ENCODE data around the gene LSR. TPM values are rescaled to one million over a fixed set of nuclear protein-coding genes. Genes with fewer than 3 reads are reported as not detected.

The LSR gene
- total and polyA plus RNA-seq, 8 donors: 50.6 to 130 (median 61.4) TPM

DNA sequence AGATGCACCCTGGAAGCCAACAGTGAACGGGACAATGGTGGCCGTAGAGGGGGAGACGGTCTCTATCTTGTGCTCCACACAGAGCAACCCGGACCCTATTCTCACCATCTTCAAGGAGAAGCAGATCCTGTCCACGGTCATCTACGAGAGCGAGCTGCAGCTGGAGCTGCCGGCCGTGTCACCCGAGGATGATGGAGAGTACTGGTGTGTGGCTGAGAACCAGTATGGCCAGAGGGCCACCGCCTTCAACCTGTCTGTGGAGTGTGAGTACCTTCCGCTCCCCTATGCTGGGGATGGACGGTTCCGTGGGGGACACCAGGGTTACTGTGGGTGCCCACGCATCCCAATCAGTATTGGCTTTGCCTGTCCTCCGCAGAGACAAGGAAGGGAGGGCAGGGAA lies 53.6 kb downstream of the LSR start:
- DNase-seq (peak in 1 of 4 donors; percentile 50), ATAC-seq (no peak)
- H3K9me3 ChIP-seq: no peaks in the 10 kb centered on the region
- no peak overlapping the region for H3K27ac ChIP-seq
- no peak overlapping the region for H3K4me3 ChIP-seq
- H3K4me1 ChIP-seq: peaks cover 0 to 9% of the 10 kb centered on the region in 2 donors
- H3K36me3 ChIP-seq: no peaks in the 10 kb centered on the region
- intact Hi-C loops (cut with DNase I): no loop called here
- peaks cover 0 to 19% of the 10 kb centered on the region in 2 donors for H3K27me3 ChIP-seq
- TF ChIP-seq, protein P1, sequence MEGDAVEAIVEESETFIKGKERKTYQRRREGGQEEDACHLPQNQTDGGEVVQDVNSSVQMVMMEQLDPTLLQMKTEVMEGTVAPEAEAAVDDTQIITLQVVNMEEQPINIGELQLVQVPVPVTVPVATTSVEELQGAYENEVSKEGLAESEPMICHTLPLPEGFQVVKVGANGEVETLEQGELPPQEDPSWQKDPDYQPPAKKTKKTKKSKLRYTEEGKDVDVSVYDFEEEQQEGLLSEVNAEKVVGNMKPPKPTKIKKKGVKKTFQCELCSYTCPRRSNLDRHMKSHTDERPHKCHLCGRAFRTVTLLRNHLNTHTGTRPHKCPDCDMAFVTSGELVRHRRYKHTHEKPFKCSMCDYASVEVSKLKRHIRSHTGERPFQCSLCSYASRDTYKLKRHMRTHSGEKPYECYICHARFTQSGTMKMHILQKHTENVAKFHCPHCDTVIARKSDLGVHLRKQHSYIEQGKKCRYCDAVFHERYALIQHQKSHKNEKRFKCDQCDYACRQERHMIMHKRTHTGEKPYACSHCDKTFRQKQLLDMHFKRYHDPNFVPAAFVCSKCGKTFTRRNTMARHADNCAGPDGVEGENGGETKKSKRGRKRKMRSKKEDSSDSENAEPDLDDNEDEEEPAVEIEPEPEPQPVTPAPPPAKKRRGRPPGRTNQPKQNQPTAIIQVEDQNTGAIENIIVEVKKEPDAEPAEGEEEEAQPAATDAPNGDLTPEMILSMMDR (IDR thresholded peaks at IDR 0.05): no peak

DNA sequence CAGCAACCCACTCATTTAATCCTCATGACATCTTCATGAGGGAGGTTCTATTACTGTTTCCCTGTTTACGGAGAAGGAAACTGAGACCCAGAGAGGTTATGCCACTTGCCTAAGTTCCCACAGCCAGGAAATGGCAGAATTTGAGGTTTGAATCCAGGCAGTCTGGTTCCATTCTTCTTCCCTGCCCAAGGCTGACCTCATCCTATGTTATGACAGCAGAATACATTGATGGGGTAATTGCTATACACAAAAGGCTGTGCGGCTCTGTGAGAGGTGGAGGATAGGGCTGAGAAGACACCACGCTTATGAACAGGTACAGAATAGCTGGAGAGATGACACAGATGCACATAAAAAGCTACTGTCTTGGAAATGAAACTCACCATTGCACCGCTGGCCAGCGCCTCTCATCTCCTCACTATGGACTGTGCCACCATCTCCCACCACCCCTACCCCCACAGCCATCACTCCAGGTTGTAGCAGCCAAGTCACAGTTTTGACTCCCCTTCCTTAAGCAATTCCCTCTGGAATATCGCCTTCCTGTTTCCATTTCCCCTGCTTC lies 54.6 kb downstream of the LSR start:
- no peaks in the 10 kb centered on the region for H3K9me3 ChIP-seq
- no peaks in the 10 kb centered on the region for H3K36me3 ChIP-seq
- H3K4me1 ChIP-seq: peaks cover 0 to 9% of the 10 kb centered on the region in 2 donors
- H3K27ac ChIP-seq: no peak overlapping the region
- TF ChIP-seq, protein P1 (IDR thresholded peaks at IDR 0.05): no peak
- H3K27me3 ChIP-seq: peaks cover 0 to 19% of the 10 kb centered on the region in 2 donors
- intact Hi-C loops (cut with DNase I): no loop called here
- H3K4me3 ChIP-seq: no peak overlapping the region
- ATAC-seq (no peak), DNase-seq (peak in 1 of 4 donors; percentile 4)

DNA sequence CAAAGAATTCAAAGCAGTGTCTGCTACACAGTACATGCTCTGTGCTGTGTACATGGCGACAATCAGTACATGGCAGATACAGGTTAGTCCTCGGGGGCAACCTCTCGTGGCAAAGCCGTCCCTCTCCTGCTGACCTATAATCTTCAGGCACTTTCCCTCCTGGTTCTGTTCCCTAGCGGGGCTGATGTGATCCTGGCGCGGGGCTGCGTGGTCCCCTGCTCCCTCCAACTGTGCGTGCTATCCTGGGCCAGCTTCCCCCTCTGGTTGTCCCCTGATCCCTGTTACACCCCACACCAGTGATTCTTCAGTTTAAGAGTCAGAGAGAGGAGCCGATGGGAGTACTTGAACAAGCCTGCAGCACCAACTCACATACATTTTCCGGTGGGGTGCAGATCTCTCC lies 55.2 kb downstream of the LSR start:
- H3K36me3 ChIP-seq: no peaks in the 10 kb centered on the region
- peaks cover 0 to 18% of the 10 kb centered on the region in 2 donors for H3K27me3 ChIP-seq
- ATAC-seq: no peak
- TF ChIP-seq, protein P1 (IDR thresholded peaks at IDR 0.05): no peak
- H3K9me3 ChIP-seq: no peaks in the 10 kb centered on the region
- DNase-seq: peak in 1 of 4 donors; percentile 28
- no peak overlapping the region for H3K27ac ChIP-seq
- peaks cover 0 to 9% of the 10 kb centered on the region in 2 donors for H3K4me1 ChIP-seq
- intact Hi-C loops (cut with DNase I): no loop called here
- no peak overlapping the region for H3K4me3 ChIP-seq

DNA sequence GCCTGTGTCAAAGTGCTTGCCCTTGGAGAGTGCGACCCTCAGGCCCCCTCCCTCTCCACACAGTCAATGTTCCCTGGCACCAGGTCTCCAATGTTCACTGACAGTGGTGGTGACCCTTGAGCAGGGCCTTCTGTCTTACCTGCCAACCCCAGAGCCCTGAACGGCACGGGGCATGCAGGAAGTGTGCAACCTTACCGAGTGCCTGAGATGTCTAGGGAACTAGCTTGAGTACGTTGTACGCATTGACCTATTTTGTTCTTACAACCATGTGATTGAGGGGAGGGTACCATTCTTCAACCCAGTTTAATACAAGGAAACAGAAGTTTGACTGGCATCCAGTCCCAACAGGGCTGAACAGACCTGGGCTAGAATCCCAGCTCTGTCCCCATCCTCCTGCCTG lies 56.4 kb downstream of the LSR start:
- peak in 1 of 4 donors; percentile 39 for DNase-seq
- H3K4me1 ChIP-seq: peaks cover 0 to 9% of the 10 kb centered on the region in 2 donors
- no peaks in the 10 kb centered on the region for H3K36me3 ChIP-seq
- no peaks in the 10 kb centered on the region for H3K9me3 ChIP-seq
- TF ChIP-seq, protein P1 (IDR thresholded peaks at IDR 0.05): no peak
- H3K27me3 ChIP-seq: peaks cover 0 to 8% of the 10 kb centered on the region in 2 donors
- intact Hi-C loops (cut with DNase I): no loop called here
- H3K4me3 ChIP-seq: no peak overlapping the region
- H3K27ac ChIP-seq: no peak overlapping the region
- ATAC-seq: no peak

DNA sequence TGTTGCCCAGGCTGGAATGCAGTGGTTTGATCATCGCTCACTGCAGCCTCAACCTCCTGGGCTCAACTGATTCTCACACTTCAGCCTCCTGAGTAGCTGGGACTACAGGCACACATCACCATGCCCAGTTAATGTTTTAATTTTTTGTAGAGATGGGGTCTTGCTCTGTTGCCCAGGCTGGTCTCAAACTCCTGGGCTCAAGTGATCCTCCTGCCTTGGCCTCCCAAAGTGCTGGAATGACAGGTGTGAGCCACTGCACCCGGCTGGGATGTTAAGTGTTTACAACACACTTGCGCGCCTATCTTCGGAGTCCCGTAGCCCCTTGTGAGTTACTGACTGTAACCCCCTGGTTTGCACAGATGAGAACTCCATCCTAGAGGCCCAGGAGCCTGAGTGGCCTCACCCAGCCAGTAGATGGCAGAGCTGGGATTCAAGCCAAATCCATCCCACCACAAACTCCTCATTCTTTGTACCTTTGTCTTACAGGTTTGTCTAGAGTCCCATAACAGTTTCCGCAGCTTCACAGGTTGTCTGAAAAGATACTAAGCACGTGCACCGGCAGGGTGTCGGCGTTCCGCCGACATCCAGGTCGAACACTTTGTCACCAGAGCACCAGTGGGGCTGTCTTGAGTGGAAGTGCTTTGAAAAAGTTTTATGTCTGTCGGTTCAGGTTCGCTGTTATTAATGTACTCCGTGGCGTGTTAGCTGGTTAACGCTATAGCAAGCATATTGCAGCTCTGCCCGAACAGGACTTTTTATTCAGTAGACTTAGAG lies 57.9 kb downstream of the LSR start:
- Histone ChIP-seq H3K27ac (no peak overlapping the region), H3K36me3 (no peaks in the 10 kb centered on the region), H3K4me3 (no peak overlapping the region), H3K9me3 (no peaks in the 10 kb centered on the region), H3K4me1 (peaks cover 0 to 9% of the 10 kb centered on the region in 2 donors), H3K27me3 (peaks cover 0 to 5% of the 10 kb centered on the region in 2 donors)
- peak in 1 of 4 donors; percentile 22 for DNase-seq
- ATAC-seq: no peak
- TF ChIP-seq, protein P1 (IDR thresholded peaks at IDR 0.05): no peak
- intact Hi-C loops (cut with DNase I): no loop called here
